Measurements from ENCODE around the gene RAB3IL1. TPM values are rescaled to one million over a fixed set of nuclear protein-coding genes. Genes with fewer than 3 reads are reported as not detected.

RAB3IL1 gene
- total RNA-seq, 1 donor from 2014 or later: 1.3 TPM

- Mint-ChIP-seq H3K36me3 (ENCODE audit: unreplicated experiment) (no peaks in the 10 kb centered on the region), H3K27me3 (ENCODE audit: unreplicated experiment) (peaks cover 13% of the 10 kb centered on the region), H3K4me1 (ENCODE audit: low read depth, unreplicated experiment) (no peaks in the 10 kb centered on the region), H3K9me3 (ENCODE audit: unreplicated experiment) (peaks cover 7% of the 10 kb centered on the region), H3K27ac (ENCODE audit: unreplicated experiment) (no peak overlapping the region), H3K4me3 (ENCODE audit: unreplicated experiment) (no peak overlapping the region)
- DNase-seq: peak; percentile 13
- TF ChIP-seq CTCF (IDR thresholded peaks at IDR 0.05; ENCODE audit: partially characterized antibody, unreplicated experiment): no peak
Measured at GRCh38 chr11:61919705-61920631, 2.6 kb upstream of the RAB3IL1 start.

GRCh38 chr11:61918938-61919704 lies 1.8 kb upstream of the RAB3IL1 start:
- Mint-ChIP-seq H3K4me3 (ENCODE audit: unreplicated experiment) (no peak overlapping the region), H3K4me1 (ENCODE audit: low read depth, unreplicated experiment) (no peaks in the 10 kb centered on the region), H3K36me3 (ENCODE audit: unreplicated experiment) (no peaks in the 10 kb centered on the region), H3K9me3 (ENCODE audit: unreplicated experiment) (peaks cover 7% of the 10 kb centered on the region), H3K27ac (ENCODE audit: unreplicated experiment) (no peak overlapping the region), H3K27me3 (ENCODE audit: unreplicated experiment) (peaks cover 13% of the 10 kb centered on the region)
- no peak for DNase-seq
- TF ChIP-seq CTCF (IDR thresholded peaks at IDR 0.05; ENCODE audit: partially characterized antibody, unreplicated experiment): no peak

DNA sequence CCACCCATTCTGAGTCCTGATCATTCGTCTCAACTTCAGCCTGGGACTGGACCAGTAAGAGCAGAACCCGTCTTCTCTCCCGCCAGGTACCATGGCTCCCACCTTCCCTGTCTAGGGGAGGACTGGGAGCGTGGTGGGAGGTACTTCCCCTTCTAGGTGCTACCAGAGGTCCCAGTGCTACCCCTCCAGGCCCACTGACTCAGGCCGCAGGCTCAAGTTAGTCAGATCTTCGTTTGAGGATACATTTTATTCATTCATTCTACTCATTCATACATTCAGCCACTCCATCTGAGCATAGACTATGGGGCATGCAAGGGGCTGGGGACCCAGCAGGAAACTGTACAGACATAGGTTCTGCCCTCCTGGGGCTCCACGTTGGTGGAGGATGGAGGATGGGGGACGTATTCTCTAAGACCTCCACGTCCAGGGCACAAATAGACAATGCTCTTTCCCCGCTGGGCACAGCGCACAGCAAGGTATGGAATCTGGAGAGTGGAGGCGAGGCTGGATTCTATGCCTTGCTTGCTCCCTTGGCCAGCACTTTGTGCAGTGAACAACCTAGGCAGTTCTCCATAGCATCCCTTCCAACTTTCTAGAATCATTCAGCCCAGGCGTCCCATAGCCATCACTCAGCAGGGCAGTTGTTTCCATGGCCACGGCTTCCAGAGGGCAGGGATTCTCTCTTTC lies 1.0 kb upstream of the RAB3IL1 start:
- DNase-seq: no peak
- H3K4me3 Mint-ChIP-seq (ENCODE audit: unreplicated experiment): peak overlapping the region; percentile 87
- no peaks in the 10 kb centered on the region for H3K4me1 Mint-ChIP-seq (ENCODE audit: low read depth, unreplicated experiment)
- no peak for TF ChIP-seq CTCF (IDR thresholded peaks at IDR 0.05; ENCODE audit: partially characterized antibody, unreplicated experiment)
- H3K9me3 Mint-ChIP-seq (ENCODE audit: unreplicated experiment): peaks cover 7% of the 10 kb centered on the region
- no peaks in the 10 kb centered on the region for H3K36me3 Mint-ChIP-seq (ENCODE audit: unreplicated experiment)
- H3K27me3 Mint-ChIP-seq (ENCODE audit: unreplicated experiment): peaks cover 13% of the 10 kb centered on the region
- H3K27ac Mint-ChIP-seq (ENCODE audit: unreplicated experiment): no peak overlapping the region

- H3K9me3 Mint-ChIP-seq (ENCODE audit: unreplicated experiment): peaks cover 7% of the 10 kb centered on the region
- no peak for TF ChIP-seq CTCF (IDR thresholded peaks at IDR 0.05; ENCODE audit: partially characterized antibody, unreplicated experiment)
- H3K4me3 Mint-ChIP-seq (ENCODE audit: unreplicated experiment): peak overlapping the region; percentile 74
- H3K27ac Mint-ChIP-seq (ENCODE audit: unreplicated experiment): no peak overlapping the region
- no peaks in the 10 kb centered on the region for H3K36me3 Mint-ChIP-seq (ENCODE audit: unreplicated experiment)
- no peaks in the 10 kb centered on the region for H3K4me1 Mint-ChIP-seq (ENCODE audit: low read depth, unreplicated experiment)
- DNase-seq: peak; percentile 14
- H3K27me3 Mint-ChIP-seq (ENCODE audit: unreplicated experiment): peaks cover 17% of the 10 kb centered on the region
Measured at GRCh38 chr11:61916737-61917333, 531 bp downstream of the RAB3IL1 start.

Measured in glutamatergic neuron (in vitro differentiated cells).